Activated CD8-positive, alpha-beta T cell treated with anti-CD3 and anti-CD28 coated beads, Interleukin-2, amount 10 ng/mL, durations not matched to agents 7 days and 5 days (primary cell): Measurements from ENCODE around the gene PSMD13. TPM values are rescaled to one million over a fixed set of nuclear protein-coding genes. Genes with fewer than 3 reads are reported as not detected.
"Not testable (repeated sequence)": the region's sequence is repeated elsewhere in the genome, so short reads cannot be mapped to it uniquely, and the experiment has no call there.

Experiments used
- ATAC-seq: fragments of 150-1000 bp; cut with Tn5 transposase; one replicate; pipeline ENCODE4 v1.10.0; 2021; ENCODE audit warnings: moderate library complexity
- CTCF ChIA-PET: fragments of 350-600 bp; sonication (Branson Sonifier 250); formaldehyde crosslinking; loops from one replicate; lab custom pipeline; 2021; ENCODE audit warnings: antibody characterized with exemption; lab: Charles Lee
- POLR2A ChIA-PET: fragments of 350-600 bp; sonication (Branson Sonifier 250); formaldehyde crosslinking; loops from one replicate; lab custom pipeline; 2021; ENCODE audit warnings: antibody characterized with exemption; lab: Charles Lee
- DNase-seq: peaks from one replicate; pipeline ENCODE4 v3.0.0-alpha.2; 2020
- H3K27ac Mint-ChIP-seq: one replicate; pipeline ENCODE4 v1.8.0; 2021; ENCODE audit warnings: mild to moderate bottlenecking, mixed read lengths
- H3K27me3 Mint-ChIP-seq: one replicate; pipeline ENCODE4 v1.8.0; 2021; ENCODE audit warnings: low read depth, mixed read lengths
- H3K36me3 Mint-ChIP-seq: one replicate; pipeline ENCODE4 v1.8.0; 2021; ENCODE audit warnings: low read depth, mixed read lengths
- H3K4me1 Mint-ChIP-seq: one replicate; pipeline ENCODE4 v1.8.0; 2021; ENCODE audit warnings: low read depth, mixed read lengths
- H3K4me3 Mint-ChIP-seq: one replicate; pipeline ENCODE4 v1.8.0; 2021; ENCODE audit warnings: mild to moderate bottlenecking, mixed read lengths
- H3K9me3 Mint-ChIP-seq: one replicate; pipeline ENCODE4 v1.8.0; 2022; ENCODE audit warnings: mixed read lengths; ENCODE audit not compliant: insufficient read depth
- total RNA-seq, 2 experiments: library from RNA; stranded (reverse); gene quantifications; one replicate each; pipeline ENCODE4 v1.2.3, GENCODE V29; 2021

The PSMD13 gene
- total RNA-seq, 2 experiments from 2014 or later: 164 to 173 TPM

GRCh38 chr11:268716-269145 lies 32.0 kb downstream of the PSMD13 start:
- H3K27ac Mint-ChIP-seq: peak overlapping the region; percentile 92
- H3K27me3 Mint-ChIP-seq, H3K36me3 Mint-ChIP-seq, H3K9me3 Mint-ChIP-seq: not testable (repeated sequence)
- POLR2A ChIA-PET: interaction anchor here (0.8 to 3.5 kb wide), 17 partner anchors 11 to 148 kb away, joined by 3 to 115 read pairs (median 6); partner anchors contain the start of genes BET1L, IFITM1, NLRP6 and PGGHG
- CTCF ChIA-PET: interaction anchor here (0.9 to 4.5 kb wide), 8 partner anchors 12 to 181 kb away, joined by 3 to 53 read pairs (median 8); partner anchors contain the start of gene PTDSS2
- ATAC-seq (peak; percentile 61), DNase-seq (peak; percentile 85)
- peaks cover 35% of the 10 kb centered on the region for H3K4me1 Mint-ChIP-seq
- H3K4me3 Mint-ChIP-seq: peak overlapping the region; percentile 75

- CTCF ChIA-PET: interaction anchor here (0.9 to 4.5 kb wide), 7 partner anchors 12 to 48 kb away, joined by 3 to 53 read pairs (median 7); no protein-coding TSS in a partner anchor
- Mint-ChIP-seq H3K4me1 (peaks cover 35% of the 10 kb centered on the region), H3K27me3 (peaks cover 2% of the 10 kb centered on the region), H3K27ac (peak overlapping the region; percentile 92), H3K9me3 (no peaks in the 10 kb centered on the region), H3K36me3 (peaks cover 3% of the 10 kb centered on the region), H3K4me3 (peak overlapping the region; percentile 75)
- DNase-seq: peak; percentile 69
- POLR2A ChIA-PET: interaction anchor here (0.9 to 3.5 kb wide), 10 partner anchors 12 to 147 kb away, joined by 3 to 115 read pairs (median 7); partner anchors contain the start of genes BET1L, IFITM1, NLRP6 and PGGHG
- peak; percentile 47 for ATAC-seq
Measured at GRCh38 chr11:269146-269890, 32.5 kb downstream of the PSMD13 start.

GRCh38 chr11:270451-271318 lies 33.9 kb downstream of the PSMD13 start:
- ChIA-PET CTCF (interaction anchor here (1.0 to 1.3 kb wide), 2 partner anchors 20 to 46 kb away, joined by 3 to 5 read pairs; no protein-coding TSS in a partner anchor), POLR2A (interaction anchor here (1.3 to 3.2 kb wide), 4 partner anchors 9 to 64 kb away, joined by 4 to 16 read pairs (median 7); partner anchors contain the start of genes BET1L and NLRP6)
- Mint-ChIP-seq H3K4me3 (no peak overlapping the region), H3K36me3 (peaks cover 6% of the 10 kb centered on the region), H3K9me3 (no peaks in the 10 kb centered on the region), H3K4me1 (peaks cover 43% of the 10 kb centered on the region), H3K27me3 (peaks cover 4% of the 10 kb centered on the region), H3K27ac (peak overlapping the region; percentile 92)
- no peak for ATAC-seq
- peak; percentile 20 for DNase-seq

GRCh38 chr11:271319-271715 lies 34.5 kb downstream of the PSMD13 start:
- ATAC-seq (no peak), DNase-seq (no peak)
- POLR2A ChIA-PET: interaction anchor here (0.8 to 3.2 kb wide), 6 partner anchors 8 to 64 kb away, joined by 3 to 16 read pairs (median 4); partner anchors contain the start of genes BET1L and NLRP6
- Mint-ChIP-seq H3K9me3 (peaks cover 5% of the 10 kb centered on the region), H3K4me3 (no peak overlapping the region), H3K27me3 (peaks cover 7% of the 10 kb centered on the region), H3K4me1 (peaks cover 43% of the 10 kb centered on the region), H3K36me3 (peaks cover 11% of the 10 kb centered on the region), H3K27ac (no peak overlapping the region)
- CTCF ChIA-PET: interaction anchor here (1.0 kb wide), 1 partner anchor 46 kb away, joined by 3 read pairs; no protein-coding TSS in a partner anchor

GRCh38 chr11:272195-272930 lies 35.6 kb downstream of the PSMD13 start:
- ATAC-seq (no peak), DNase-seq (peak; percentile 19)
- no peak overlapping the region for H3K4me3 Mint-ChIP-seq
- peaks cover 21% of the 10 kb centered on the region for H3K36me3 Mint-ChIP-seq
- peaks cover 45% of the 10 kb centered on the region for H3K4me1 Mint-ChIP-seq
- H3K9me3 Mint-ChIP-seq: peaks cover 9% of the 10 kb centered on the region
- H3K27ac Mint-ChIP-seq: no peak overlapping the region
- POLR2A ChIA-PET: interaction anchor here (0.8 to 3.2 kb wide), 5 partner anchors 7 to 39 kb away, joined by 3 to 16 read pairs (median 4); partner anchors contain the start of gene NLRP6
- H3K27me3 Mint-ChIP-seq: peaks cover 7% of the 10 kb centered on the region
- CTCF ChIA-PET: interaction anchor here (1.0 kb wide), 1 partner anchor 45 kb away, joined by 3 read pairs; no protein-coding TSS in a partner anchor

- ChIA-PET POLR2A (interaction anchor here (3.2 kb wide), 1 partner anchor 10 kb away, joined by 10 read pairs; no protein-coding TSS in a partner anchor), CTCF (no interaction called here)
- peaks cover 10% of the 10 kb centered on the region for H3K27me3 Mint-ChIP-seq
- no peak overlapping the region for H3K4me3 Mint-ChIP-seq
- ATAC-seq: no peak
- H3K4me1 Mint-ChIP-seq: peaks cover 46% of the 10 kb centered on the region
- peaks cover 9% of the 10 kb centered on the region for H3K9me3 Mint-ChIP-seq
- H3K36me3 Mint-ChIP-seq: peaks cover 26% of the 10 kb centered on the region
- H3K27ac Mint-ChIP-seq: no peak overlapping the region
- no peak for DNase-seq
Measured at GRCh38 chr11:272931-273198, 36.1 kb downstream of the PSMD13 start.

- H3K4me1 Mint-ChIP-seq: peaks cover 32% of the 10 kb centered on the region
- POLR2A ChIA-PET: interaction anchor here (0.7 to 1.5 kb wide), 3 partner anchors 9 to 41 kb away, joined by 3 to 6 read pairs (median 3); partner anchors contain the start of gene PGGHG
- peaks cover 10% of the 10 kb centered on the region for H3K27me3 Mint-ChIP-seq
- no peak overlapping the region for H3K27ac Mint-ChIP-seq
- H3K9me3 Mint-ChIP-seq: peaks cover 9% of the 10 kb centered on the region
- ATAC-seq: no peak
- peaks cover 40% of the 10 kb centered on the region for H3K36me3 Mint-ChIP-seq
- CTCF ChIA-PET: interaction anchor here (1.0 to 3.7 kb wide), 3 partner anchors 25 to 86 kb away, joined by 4 to 32 read pairs (median 4); no protein-coding TSS in a partner anchor
- H3K4me3 Mint-ChIP-seq: no peak overlapping the region
- DNase-seq: no peak
Measured at GRCh38 chr11:276219-276618, 39.4 kb downstream of the PSMD13 start.

- H3K36me3 Mint-ChIP-seq: peaks cover 59% of the 10 kb centered on the region
- peaks cover 9% of the 10 kb centered on the region for H3K9me3 Mint-ChIP-seq
- peaks cover 50% of the 10 kb centered on the region for H3K4me1 Mint-ChIP-seq
- ChIA-PET POLR2A (interaction anchor here (1.0 to 8.3 kb wide), 11 partner anchors 7 to 71 kb away, joined by 3 to 115 read pairs (median 7); partner anchors contain the start of genes BET1L, IFITM1, IFITM2 and PGGHG), CTCF (interaction anchor here (0.9 to 5.7 kb wide), 7 partner anchors 9 to 34 kb away, joined by 3 to 32 read pairs (median 5); partner anchors contain the start of gene PGGHG)
- DNase-seq (no peak), ATAC-seq (peak; percentile 5)
- peaks cover 14% of the 10 kb centered on the region for H3K27me3 Mint-ChIP-seq
- peak within 1 kb of the TSS; percentile 89 for H3K4me3 Mint-ChIP-seq
- peak within 1 kb of the TSS; percentile 95 for H3K27ac Mint-ChIP-seq
Measured at GRCh38 chr11:278001-278951, 41.5 kb downstream of the PSMD13 start, which contains the start of gene NLRP6. TSS of gene NLRP6 (plus strand) at chr11:278407. CDS start at chr11:278570, 163 bp downstream.

GRCh38 chr11:279040-279965 lies 42.5 kb downstream of the PSMD13 start:
- H3K4me3 Mint-ChIP-seq: peak overlapping the region; percentile 89
- peaks cover 9% of the 10 kb centered on the region for H3K9me3 Mint-ChIP-seq
- H3K27me3 Mint-ChIP-seq: peaks cover 12% of the 10 kb centered on the region
- H3K4me1 Mint-ChIP-seq: peaks cover 56% of the 10 kb centered on the region
- ATAC-seq: no peak
- ChIA-PET CTCF (interaction anchor here (0.9 to 5.7 kb wide), 6 partner anchors 8 to 33 kb away, joined by 3 to 73 read pairs (median 24); partner anchors contain the start of gene PGGHG), POLR2A (interaction anchor here (0.5 to 8.3 kb wide), 13 partner anchors 8 to 227 kb away, joined by 3 to 115 read pairs (median 10); partner anchors contain the start of genes BET1L, IFITM1, IFITM2 and PGGHG)
- H3K27ac Mint-ChIP-seq: peak overlapping the region; percentile 95
- H3K36me3 Mint-ChIP-seq: peaks cover 68% of the 10 kb centered on the region
- DNase-seq: no peak
